IMR-90 (cell line): ENCODE measurements around the gene OARD1. TPM values are rescaled to one million over a fixed set of nuclear protein-coding genes. Genes with fewer than 3 reads are reported as not detected.

Experiments used
- ATAC-seq: fragments of 200-7000 bp; cut with Tn5 transposase; 2 replicates; pipeline ENCODE4 v1.9.1; 2020; ENCODE audit warnings: low read depth, mild to moderate bottlenecking, moderate library complexity
- BruUV-seq: library from RNA; stranded (reverse); fragments of 400-500 nt; replicated peaks from 2 replicates; lab custom pipeline; 2021; lab: Mats Ljungman, UMichigan
- CTCF ChIA-PET: fragments of 300-600 bp; formaldehyde crosslinking; extraction: SDS; loops from one replicate; lab custom pipeline; 2021; ENCODE audit warnings: antibody characterized with exemption; lab: Yijun Ruan, JAX
- POLR2A ChIA-PET: fragments of 300-600 bp; sonication (Branson Sonifier 250); formaldehyde crosslinking; loops from one replicate; lab custom pipeline; 2022; ENCODE audit warnings: antibody characterized with exemption; ENCODE audit not compliant: unreplicated experiment; lab: Charles Lee
- DNase-seq: peaks from one replicate; pipeline ENCODE4 v3.0.0; 2013
- H2AFZ ChIP-seq: replicated peaks from 2 replicates; pipeline ENCODE3; 2013; ENCODE audit warnings: low read length, mild to moderate bottlenecking; ENCODE audit not compliant: poor library complexity
- H2AK5ac ChIP-seq: 2 replicates; pipeline ENCODE4 v1.6.1; 2013; ENCODE audit warnings: low read depth, low read length, inconsistent platforms
- H2AK9ac ChIP-seq: replicated peaks from 2 replicates; pipeline ENCODE3; 2013; ENCODE audit warnings: mild to moderate bottlenecking, low read depth, low read length, moderate library complexity; ENCODE audit not compliant: poor library complexity
- H2BK120ac ChIP-seq: 2 replicates; pipeline ENCODE4 v1.6.1; 2013; ENCODE audit warnings: low read depth, low read length, inconsistent platforms
- H2BK15ac ChIP-seq: 3 replicates; pipeline ENCODE4 v1.6.1; 2013; ENCODE audit warnings: low read depth, low read length, inconsistent platforms
- H2BK20ac ChIP-seq: 2 replicates; pipeline ENCODE4 v1.6.1; 2013; ENCODE audit warnings: low read depth, mild to moderate bottlenecking, inconsistent platforms, low read length, moderate library complexity
- H2BK5ac ChIP-seq: 2 replicates; pipeline ENCODE4 v1.6.1; 2013; ENCODE audit warnings: mild to moderate bottlenecking, low read depth, low read length, inconsistent platforms; ENCODE audit not compliant: poor library complexity, severe bottlenecking
- H3K14ac ChIP-seq: replicated peaks from 2 replicates; pipeline ENCODE4 v1.6.1; 2013; ENCODE audit warnings: low read depth, low read length, inconsistent platforms
- H3K18ac ChIP-seq: 2 replicates; pipeline ENCODE4 v1.6.1; 2013; ENCODE audit warnings: low read depth, low read length, control low read depth
- H3K23ac ChIP-seq: 2 replicates; pipeline ENCODE4 v1.6.1; 2013; ENCODE audit warnings: low read depth, low read length, inconsistent platforms
- H3K27ac ChIP-seq: 2 replicates; pipeline ENCODE4 v1.5.1; 2013; ENCODE audit warnings: mild to moderate bottlenecking, control low read depth, low read length; ENCODE audit not compliant: insufficient read depth
- H3K27me3 ChIP-seq: 2 replicates; pipeline ENCODE4 v1.6.1; 2013; ENCODE audit warnings: low read length; ENCODE audit not compliant: control insufficient read depth, insufficient read depth
- H3K36me3 ChIP-seq: 2 replicates; pipeline ENCODE4 v1.6.1; 2013; ENCODE audit warnings: low read length, mixed read lengths; ENCODE audit not compliant: control insufficient read depth, insufficient read depth
- H3K4ac ChIP-seq: 2 replicates; pipeline ENCODE4 v1.6.1; 2013; ENCODE audit warnings: low read depth, low read length, inconsistent platforms
- H3K4me1 ChIP-seq: 2 replicates; pipeline ENCODE4 v1.6.1; 2013; ENCODE audit warnings: low read length, mixed read lengths; ENCODE audit not compliant: control insufficient read depth, insufficient read depth
- H3K4me2 ChIP-seq: 2 replicates; pipeline ENCODE4 v1.6.1; 2013; ENCODE audit warnings: low read depth, mild to moderate bottlenecking, control low read depth, low read length, moderate library complexity
- H3K4me3 ChIP-seq: 2 replicates; pipeline ENCODE4 v1.5.1; 2013; ENCODE audit warnings: low read depth, mild to moderate bottlenecking, control low read depth, low read length, moderate library complexity; ENCODE audit not compliant: insufficient read depth
- H3K56ac ChIP-seq: 2 replicates; pipeline ENCODE4 v1.6.1; 2013; ENCODE audit warnings: low read length, inconsistent platforms; ENCODE audit not compliant: insufficient read depth; ENCODE audit errors: extremely low read depth
- H3K79me1 ChIP-seq, 2 experiments: 2 replicates each; pipeline ENCODE4 v1.6.1; 2013; ENCODE audit warnings: low read length in 2 of 2, inconsistent platforms in 1 of 2, low read depth in 1 of 2
- H3K9ac ChIP-seq: 2 replicates; pipeline ENCODE4 v1.6.1; 2013; ENCODE audit warnings: low read depth, low read length, control low read depth
- H3K9me1 ChIP-seq: 2 replicates; pipeline ENCODE4 v1.6.1; 2013; ENCODE audit warnings: low read length, inconsistent platforms; ENCODE audit not compliant: insufficient read depth
- H3K9me3 ChIP-seq: 2 replicates; pipeline ENCODE4 v1.6.1; 2013; ENCODE audit warnings: low read length; ENCODE audit not compliant: control insufficient read depth, insufficient read depth
- H4K20me1 ChIP-seq: 2 replicates; pipeline ENCODE4 v1.6.1; 2013; ENCODE audit warnings: low read length, inconsistent platforms; ENCODE audit not compliant: insufficient read depth
- H4K5ac ChIP-seq: 2 replicates; pipeline ENCODE4 v1.6.1; 2013; ENCODE audit warnings: mild to moderate bottlenecking, low read depth, low read length, control low read depth
- H4K8ac ChIP-seq, 2 experiments: 2 replicates each; pipeline ENCODE4 v1.6.1; 2013; ENCODE audit warnings: low read depth in 2 of 2, low read length in 2 of 2, control low read depth in 1 of 2, inconsistent platforms in 1 of 2
- H4K91ac ChIP-seq: 2 replicates; pipeline ENCODE4 v1.6.1; 2013; ENCODE audit warnings: low read depth, low read length, inconsistent platforms; ENCODE audit not compliant: insufficient read depth
- CHD1 ChIP-seq: IDR thresholded peaks from 2 replicates; pipeline ENCODE4 v1.6.1; 2012; ENCODE audit warnings: low read depth, low read length, improper control_type of control experiment
- RAD21 ChIP-seq: IDR thresholded peaks from 2 replicates; pipeline ENCODE4 v1.6.1; 2012; ENCODE audit warnings: low read length, improper control_type of control experiment
- RFX5 ChIP-seq: IDR thresholded peaks from 2 replicates; pipeline ENCODE4 v1.8.0; 2012; ENCODE audit warnings: low read depth, mild to moderate bottlenecking, low read length, moderate library complexity
- SMC3 ChIP-seq: fragments of 150-350 bp; IDR thresholded peaks from 2 replicates; pipeline ENCODE4 v1.6.1; 2016; ENCODE audit warnings: low read depth, mild to moderate bottlenecking, antibody characterized with exemption, low read length, moderate library complexity
- dilution Hi-C: fragments of 300-500 bp; cut with HindIII; formaldehyde crosslinking; loops from one replicate; pipeline ENCODE4 v1.14.3; 2018; ENCODE audit warnings: low sequenced_read_pairs; ENCODE audit not compliant: unreplicated experiment
- in situ Hi-C: fragments of 300-500 bp; cut with MboI; formaldehyde crosslinking; loops from 3 replicates; pipeline ENCODE4 v1.14.3; 2019; ENCODE audit warnings: low sequenced_read_pairs, inconsistent platforms, mixed read lengths
- intact Hi-C: fragments of 100-400 bp; cut with micrococcal nuclease; formaldehyde crosslinking; loops from 2 replicates; pipeline ENCODE4 v1.10.0; 2022
- polyA plus RNA-seq, 3 experiments: library from polyadenylated mRNA; depleted of rRNA; stranded (reverse); fragments of >200 nt; gene quantifications; 2 replicates each; pipeline ENCODE4 v1.2.3, GENCODE V29; 2012; ENCODE audit warnings: low replicate concordance in 1 of 3
- total RNA-seq: library from RNA; depleted of rRNA; stranded (reverse); fragments of >200 nt; gene quantifications from 2 replicates; pipeline ENCODE4 v1.2.3, GENCODE V29; 2012
- TF ChIP-seq, protein P1 (sequence below): conservative IDR thresholded peaks from 2 replicates; pipeline ENCODE4 v1.5.1; 2012; ENCODE audit warnings: mild to moderate bottlenecking, low read depth, low read length, improper control_type of control experiment

OARD1 gene
- total and polyA plus RNA-seq, 2 of the 4 experiments (the other 2 are of a cell fraction), result 2.3 to 5.5 TPM

DNA sequence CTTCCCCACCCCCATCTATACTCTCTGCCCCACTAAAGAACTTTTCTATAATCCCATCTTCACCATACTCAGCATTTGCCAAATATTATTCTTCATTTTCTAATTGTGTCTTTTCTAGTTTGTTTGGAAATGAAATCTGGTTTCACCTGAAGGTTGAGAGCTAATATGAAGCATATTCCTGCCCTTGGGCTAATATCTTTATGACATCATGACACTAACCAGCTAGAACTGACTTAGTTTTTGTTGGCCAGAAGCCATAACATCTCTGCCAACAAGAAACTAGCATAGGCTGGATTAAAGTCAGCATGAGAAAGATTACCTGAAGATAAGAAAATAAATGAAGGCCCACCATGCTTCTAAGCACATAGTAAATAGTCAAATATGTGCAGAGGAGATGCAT, 49.9 kb downstream of the OARD1 start:
- intact Hi-C loops (loop anchor here (10.0 kb wide), 1 partner anchor 1677 kb away; no protein-coding TSS in a partner anchor), dilution Hi-C loops (no loop called here), in situ Hi-C loops (loop anchor here (5.0 to 10.0 kb wide), 2 partner anchors 125 to 467 kb away; no protein-coding TSS in a partner anchor)
- Histone ChIP-seq H2AK5ac (no peak overlapping the region), H3K18ac (no peak overlapping the region), H4K91ac (no peak overlapping the region), H3K23ac (no peak overlapping the region), H3K9me1 (no peaks in the 10 kb centered on the region), H2BK20ac (no peak overlapping the region), H3K56ac (no peak overlapping the region), H2BK15ac (no peak overlapping the region), H3K9ac (no peak overlapping the region), H3K4me1 (no peaks in the 10 kb centered on the region), H3K4ac (no peak overlapping the region), H4K8ac (no peak overlapping the region), H3K36me3 (no peaks in the 10 kb centered on the region), H2BK5ac (no peak overlapping the region), H3K4me2 (no peak overlapping the region), H2AFZ (no peak overlapping the region), H4K20me1 (no peaks in the 10 kb centered on the region), H3K27me3 (peaks cover 10% of the 10 kb centered on the region), H3K9me3 (peaks cover 2% of the 10 kb centered on the region; the same call in 1 of the 2 replicates), H2AK9ac (no peak overlapping the region), H3K4me3 (no peak overlapping the region), H3K79me1 (no peaks in the 10 kb centered on the region), H2BK120ac (no peak overlapping the region), H3K14ac (no peak overlapping the region), H3K27ac (no peak overlapping the region), H4K5ac (no peak overlapping the region)
- BruUV-seq, result no TSS peak
- ATAC-seq (no peak), DNase-seq (no peak)
- ChIA-PET POLR2A (no interaction called here), CTCF (interaction anchor here (0.9 kb wide), 1 partner anchor 126 kb away, joined by 3 read pairs; no protein-coding TSS in a partner anchor)
- no peak for TF ChIP-seq RFX5
- no peak for TF ChIP-seq SMC3
- TF ChIP-seq CHD1, result no peak
- TF ChIP-seq, protein P1, sequence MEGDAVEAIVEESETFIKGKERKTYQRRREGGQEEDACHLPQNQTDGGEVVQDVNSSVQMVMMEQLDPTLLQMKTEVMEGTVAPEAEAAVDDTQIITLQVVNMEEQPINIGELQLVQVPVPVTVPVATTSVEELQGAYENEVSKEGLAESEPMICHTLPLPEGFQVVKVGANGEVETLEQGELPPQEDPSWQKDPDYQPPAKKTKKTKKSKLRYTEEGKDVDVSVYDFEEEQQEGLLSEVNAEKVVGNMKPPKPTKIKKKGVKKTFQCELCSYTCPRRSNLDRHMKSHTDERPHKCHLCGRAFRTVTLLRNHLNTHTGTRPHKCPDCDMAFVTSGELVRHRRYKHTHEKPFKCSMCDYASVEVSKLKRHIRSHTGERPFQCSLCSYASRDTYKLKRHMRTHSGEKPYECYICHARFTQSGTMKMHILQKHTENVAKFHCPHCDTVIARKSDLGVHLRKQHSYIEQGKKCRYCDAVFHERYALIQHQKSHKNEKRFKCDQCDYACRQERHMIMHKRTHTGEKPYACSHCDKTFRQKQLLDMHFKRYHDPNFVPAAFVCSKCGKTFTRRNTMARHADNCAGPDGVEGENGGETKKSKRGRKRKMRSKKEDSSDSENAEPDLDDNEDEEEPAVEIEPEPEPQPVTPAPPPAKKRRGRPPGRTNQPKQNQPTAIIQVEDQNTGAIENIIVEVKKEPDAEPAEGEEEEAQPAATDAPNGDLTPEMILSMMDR, result no peak
- no peak for TF ChIP-seq RAD21
